Retinal pigment epithelial cell (primary cell): ENCODE data around the gene RASAL3.
"Not testable (repeated sequence)": the region's sequence is repeated elsewhere in the genome, so short reads cannot be mapped to it uniquely, and the experiment has no call there.

Experiments used
- DNase-seq: peaks from one replicate; pipeline ENCODE4 v3.0.0-alpha.2; 2010; ENCODE audit warnings: low read depth
- H3K4me3 ChIP-seq: 2 replicates; pipeline ENCODE4 v1.5.1; 2011; ENCODE audit warnings: mild to moderate bottlenecking, low read length, control low read depth, moderate library complexity
- TF ChIP-seq, protein P1 (sequence below): conservative IDR thresholded peaks from 2 replicates; pipeline ENCODE4 v1.5.1; 2011; ENCODE audit warnings: low read depth, low read length, control low read depth, inconsistent platforms

The RASAL3 gene

DNA sequence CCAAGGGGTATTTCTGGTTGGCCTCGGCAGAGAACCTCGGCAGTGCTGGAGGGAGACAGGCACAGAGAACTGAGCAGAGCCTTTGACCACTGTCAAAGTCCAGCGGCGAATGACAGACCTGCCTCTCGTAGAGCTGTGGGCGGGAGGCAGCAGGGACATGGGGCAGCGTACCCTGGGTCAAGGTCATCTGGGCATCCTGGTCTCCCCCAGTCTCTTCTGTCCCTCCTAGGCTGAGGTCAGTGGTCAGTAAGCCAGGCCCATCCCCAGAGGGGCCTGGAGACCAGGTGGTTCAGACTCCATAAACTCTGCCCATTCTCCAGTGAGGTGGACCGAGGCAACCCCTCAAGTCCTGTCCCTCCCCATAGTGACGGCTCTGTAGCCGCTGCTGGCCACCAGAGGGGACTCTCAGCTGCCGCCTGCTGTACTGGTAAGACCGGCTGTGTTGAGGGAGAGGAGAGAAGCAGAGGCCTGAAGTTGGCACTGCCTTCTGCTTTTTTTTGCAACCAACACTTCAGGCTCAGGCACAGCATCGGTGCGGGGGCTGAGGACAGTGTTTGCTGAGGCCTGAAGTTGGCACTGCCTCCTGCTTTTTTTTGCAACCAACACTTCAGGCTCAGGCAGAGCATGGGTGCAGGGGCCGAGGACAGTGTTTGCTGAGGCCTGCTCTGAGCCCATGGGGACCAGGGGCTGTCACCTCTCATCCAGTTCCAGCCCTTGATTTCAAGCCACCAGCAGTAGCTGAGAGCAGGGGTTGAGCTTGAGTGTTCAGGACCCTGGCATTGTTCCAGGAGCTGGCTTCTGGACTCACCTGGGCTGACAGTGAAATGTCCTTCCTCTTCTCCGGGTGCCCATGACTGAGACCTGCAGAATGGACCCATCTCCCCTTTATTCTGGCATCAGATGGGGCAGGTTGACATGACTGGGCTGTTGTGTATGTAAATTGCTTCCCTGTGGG is 15.3 kb upstream of the RASAL3 start, which contains the start of gene PGLYRP2:
PGLYRP2 (minus strand) TSS at position 111 of the 955 bp plus-strand sequence. CDS start 130 bp downstream, outside the sequence.
- DNase-seq: no peak
- TF ChIP-seq, protein P1, sequence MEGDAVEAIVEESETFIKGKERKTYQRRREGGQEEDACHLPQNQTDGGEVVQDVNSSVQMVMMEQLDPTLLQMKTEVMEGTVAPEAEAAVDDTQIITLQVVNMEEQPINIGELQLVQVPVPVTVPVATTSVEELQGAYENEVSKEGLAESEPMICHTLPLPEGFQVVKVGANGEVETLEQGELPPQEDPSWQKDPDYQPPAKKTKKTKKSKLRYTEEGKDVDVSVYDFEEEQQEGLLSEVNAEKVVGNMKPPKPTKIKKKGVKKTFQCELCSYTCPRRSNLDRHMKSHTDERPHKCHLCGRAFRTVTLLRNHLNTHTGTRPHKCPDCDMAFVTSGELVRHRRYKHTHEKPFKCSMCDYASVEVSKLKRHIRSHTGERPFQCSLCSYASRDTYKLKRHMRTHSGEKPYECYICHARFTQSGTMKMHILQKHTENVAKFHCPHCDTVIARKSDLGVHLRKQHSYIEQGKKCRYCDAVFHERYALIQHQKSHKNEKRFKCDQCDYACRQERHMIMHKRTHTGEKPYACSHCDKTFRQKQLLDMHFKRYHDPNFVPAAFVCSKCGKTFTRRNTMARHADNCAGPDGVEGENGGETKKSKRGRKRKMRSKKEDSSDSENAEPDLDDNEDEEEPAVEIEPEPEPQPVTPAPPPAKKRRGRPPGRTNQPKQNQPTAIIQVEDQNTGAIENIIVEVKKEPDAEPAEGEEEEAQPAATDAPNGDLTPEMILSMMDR: no peak
- H3K4me3 ChIP-seq: no peak within 1 kb of the TSS

DNA sequence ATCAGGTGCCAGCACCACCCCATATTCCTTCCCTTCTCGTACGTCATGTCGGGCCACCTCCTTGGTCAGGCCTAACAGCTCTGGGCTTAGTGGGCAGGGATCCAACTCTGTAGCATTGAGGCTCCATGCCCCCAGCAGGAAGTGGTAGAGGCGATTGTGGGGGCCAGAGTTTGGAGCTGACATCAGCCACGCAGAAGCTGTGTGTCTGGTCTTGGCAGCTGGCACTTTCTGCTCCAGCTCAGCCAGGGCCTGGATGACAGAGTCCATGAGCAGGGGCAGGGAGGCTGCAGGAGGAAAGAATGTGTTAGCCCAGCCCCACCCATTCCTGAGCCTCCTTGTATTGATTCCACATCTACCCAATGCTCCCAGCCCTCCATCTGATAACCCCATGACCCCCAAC is 12.0 kb upstream of the RASAL3 start:
- no peak overlapping the region for H3K4me3 ChIP-seq
- TF ChIP-seq, protein P1: no peak
- no peak for DNase-seq

DNA sequence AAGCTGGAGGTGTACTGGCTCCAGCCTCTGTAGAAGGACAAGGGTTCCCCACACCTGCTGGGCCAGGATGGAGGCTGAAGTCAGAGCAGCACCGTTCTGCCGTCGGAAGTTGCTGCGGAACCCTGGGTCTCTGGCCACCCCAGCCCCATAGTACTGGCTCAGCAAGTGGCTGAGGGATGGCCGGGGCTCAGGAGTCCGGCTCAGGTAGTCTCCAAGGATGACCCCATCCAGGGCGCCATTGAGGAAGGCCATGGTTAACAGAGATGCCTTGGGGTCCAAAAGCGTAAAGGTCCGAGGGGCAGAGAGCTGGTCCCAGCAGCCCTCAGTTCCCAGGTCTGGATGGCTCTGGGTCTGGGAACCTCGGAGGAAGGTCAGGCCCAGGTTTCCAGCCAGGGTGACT is 11.3 kb upstream of the RASAL3 start:
- H3K4me3 ChIP-seq: no peak overlapping the region
- no peak for DNase-seq
- TF ChIP-seq, protein P1: no peak

DNA sequence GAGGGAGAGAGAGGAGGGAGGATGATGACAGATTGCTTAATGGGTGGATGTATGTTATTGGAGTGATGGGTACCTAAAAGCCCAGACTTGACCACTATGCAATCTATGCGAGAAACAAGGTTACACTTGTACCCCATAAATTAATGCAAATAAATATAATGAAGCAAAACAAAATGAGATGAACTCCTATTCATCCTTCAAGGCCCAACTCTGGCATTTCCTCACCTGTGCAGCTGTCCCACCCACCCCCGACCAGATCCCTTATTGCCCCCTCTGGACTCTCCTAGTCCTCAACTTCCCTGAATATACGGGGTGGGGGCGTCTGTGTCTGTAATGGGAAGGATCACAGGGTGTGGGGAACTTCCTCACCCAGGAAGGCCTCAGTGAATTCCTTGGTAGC is 10.8 kb upstream of the RASAL3 start:
- H3K4me3 ChIP-seq: no peak overlapping the region
- TF ChIP-seq, protein P1: no peak
- DNase-seq: no peak

DNA sequence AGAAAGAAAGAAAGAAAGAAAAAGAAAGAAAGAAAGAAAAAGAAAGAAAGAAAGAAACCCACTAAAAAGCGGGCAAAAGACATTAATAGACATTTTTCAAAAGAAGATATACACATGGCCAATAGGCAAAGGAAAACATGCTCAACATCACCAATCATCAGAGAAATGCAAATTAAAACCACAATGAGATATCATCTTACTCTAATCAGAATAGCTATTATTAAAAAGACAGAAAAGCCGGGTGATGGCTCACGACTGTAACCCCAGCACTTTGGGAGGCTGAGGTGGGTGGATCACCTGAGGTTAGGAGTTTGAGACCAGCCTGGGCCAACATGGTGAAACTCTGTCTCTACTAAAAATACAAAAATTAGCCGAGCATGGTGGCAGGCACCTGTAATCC is 9.5 kb upstream of the RASAL3 start:
- DNase-seq, H3K4me3 ChIP-seq: not testable (repeated sequence)

DNA sequence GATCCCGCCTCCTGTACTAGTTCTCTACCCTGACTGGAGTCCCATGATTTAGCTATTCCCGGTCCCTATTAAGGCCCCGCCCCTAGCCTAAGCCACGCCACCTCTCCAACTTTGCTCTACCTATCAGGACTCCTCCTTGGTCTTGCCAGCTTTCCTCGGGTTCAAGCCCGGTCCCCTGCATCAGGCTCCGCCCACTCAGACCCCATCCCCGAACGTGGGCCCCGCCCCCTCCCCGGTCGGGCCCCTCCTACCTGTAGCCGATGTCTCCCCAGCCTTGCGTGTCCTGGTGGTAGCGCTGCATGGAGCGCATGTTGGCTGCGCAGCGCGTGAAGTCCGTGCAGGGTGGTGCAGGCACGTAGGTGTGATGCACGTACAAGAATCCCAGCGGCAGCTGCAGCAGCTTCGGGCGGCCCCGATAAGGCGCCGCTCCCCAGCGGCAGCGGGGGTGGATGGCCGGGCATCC is 7.3 kb upstream of the RASAL3 start:
- H3K4me3 ChIP-seq: no peak overlapping the region
- TF ChIP-seq, protein P1: no peak
- no peak for DNase-seq

DNA sequence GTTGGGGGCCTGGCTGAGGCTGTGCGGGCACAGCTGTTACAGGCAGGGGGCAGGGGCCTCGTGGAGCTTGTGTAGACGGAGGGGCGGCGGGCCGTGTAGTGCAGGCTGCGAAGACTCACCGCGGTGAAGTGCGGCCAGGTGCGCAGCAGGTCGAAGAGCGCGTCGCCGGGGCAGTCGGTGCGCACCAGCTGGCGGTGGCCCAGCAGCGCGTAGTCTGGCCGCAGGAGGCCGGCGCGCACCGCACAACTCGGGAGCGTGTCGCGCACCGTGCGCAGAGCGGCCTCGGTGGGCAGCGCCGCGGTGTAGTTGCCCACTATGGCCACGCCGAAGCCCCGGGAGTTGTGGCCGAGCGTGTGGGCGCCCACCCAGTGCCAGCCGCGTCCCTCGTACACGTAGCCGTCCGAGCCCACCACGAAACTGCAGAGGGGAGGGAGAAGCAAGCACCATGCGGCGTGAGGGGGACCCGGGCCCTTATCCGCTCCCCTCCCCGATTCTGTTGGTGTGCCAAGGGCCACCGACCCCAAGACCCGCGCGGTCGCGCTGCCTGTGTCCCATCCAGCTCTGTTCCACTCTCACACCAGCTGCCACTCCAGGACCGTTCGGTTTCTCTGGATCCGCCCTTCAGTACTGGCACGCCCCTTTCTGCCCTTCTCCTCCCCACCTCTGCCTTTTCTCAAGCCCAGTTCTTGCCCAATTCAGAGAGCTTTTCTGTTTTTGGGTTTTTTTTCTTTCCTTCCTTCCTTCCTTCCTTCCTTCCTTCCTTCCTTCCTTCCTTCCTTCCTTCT is 5.4 kb upstream of the RASAL3 start:
- no peak overlapping the region for H3K4me3 ChIP-seq
- no peak for DNase-seq
- TF ChIP-seq, protein P1: no peak
